Mucosa of gallbladder (tissue), 1 donor: ENCODE results near the gene METRNL. TPM values are rescaled to one million over a fixed set of nuclear protein-coding genes. Genes with fewer than 3 reads are reported as not detected.
"Not testable (repeated sequence)": the region's sequence is repeated elsewhere in the genome, so short reads cannot be mapped to it uniquely, and the experiment has no call there.

Experiments
- DNase-seq: peaks from one replicate; pipeline ENCODE4 v3.0.0-alpha.2; 2020; ENCODE audit warnings: low spot score
- total RNA-seq: library from RNA; stranded (reverse); gene quantifications from one replicate; pipeline ENCODE4 v1.2.1, GENCODE V29; 2021
- donor health status: DM: no; HTN: no; CAD: no.

METRNL gene
- total RNA-seq, 1 donor from 2014 or later: 45.8 TPM

DNA sequence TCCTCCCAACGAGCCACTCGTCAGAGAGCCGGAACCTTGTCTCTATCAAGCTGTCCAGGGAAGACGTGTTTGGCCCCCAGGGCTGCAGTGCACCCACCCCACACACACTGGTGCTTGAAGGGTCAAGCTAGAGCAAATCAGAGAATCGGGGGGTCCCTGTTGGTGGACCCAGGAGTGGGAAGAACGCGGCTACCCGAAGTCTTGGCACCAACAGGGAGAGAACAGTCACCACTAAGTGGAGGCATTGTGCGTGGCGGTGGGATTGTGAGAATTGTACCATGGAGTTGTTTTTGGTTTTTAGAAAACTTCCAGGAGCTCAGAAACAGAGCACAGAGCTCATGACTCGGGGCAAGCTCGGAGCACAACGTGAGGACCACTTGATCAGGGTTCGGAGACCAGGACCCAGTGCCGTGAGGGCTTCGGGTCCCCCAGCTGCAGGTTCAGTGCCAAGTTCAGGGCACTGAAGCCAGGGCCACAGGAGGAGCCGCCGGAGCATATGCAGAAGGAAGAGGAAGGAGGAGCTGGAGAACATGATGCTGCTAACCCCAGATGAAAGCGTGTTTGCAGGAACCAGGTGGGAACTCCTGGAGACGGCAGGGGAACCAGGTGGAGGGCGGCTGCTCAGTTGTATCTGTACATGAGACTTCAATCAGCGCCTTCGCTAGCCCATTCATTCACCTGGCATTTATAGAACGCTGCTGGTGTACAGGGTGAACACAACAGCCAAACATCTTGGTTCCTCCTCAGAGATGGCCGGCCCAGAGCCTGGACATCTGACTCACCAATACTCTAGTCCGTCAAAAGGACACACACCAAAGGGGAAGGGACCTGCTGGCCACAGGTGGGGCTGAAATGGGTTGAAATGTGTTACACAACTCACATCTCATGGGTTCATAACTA, 42.8 kb downstream of the METRNL start:
- DNase-seq: no peak

DNA sequence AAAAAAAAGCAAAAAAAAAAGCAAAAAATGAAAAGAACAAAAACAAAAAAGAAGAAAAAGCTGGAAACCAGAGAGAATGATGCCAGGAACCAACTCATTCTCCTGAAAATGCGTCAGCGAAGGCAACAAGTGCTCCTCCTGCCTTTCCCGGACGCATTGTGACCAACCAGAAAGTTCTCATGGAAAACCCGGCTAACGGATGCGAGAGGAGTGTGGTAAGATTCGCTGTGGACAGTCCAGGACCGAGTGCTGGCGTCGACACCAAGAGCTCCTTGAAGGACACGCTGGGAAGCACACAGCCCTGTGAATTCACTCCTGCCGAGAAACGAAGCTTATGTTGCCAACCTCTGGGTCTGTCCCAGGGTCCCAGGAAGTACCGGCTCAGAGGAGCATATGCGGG, 43.4 kb downstream of the METRNL start:
- DNase-seq: peak; percentile 8

DNA sequence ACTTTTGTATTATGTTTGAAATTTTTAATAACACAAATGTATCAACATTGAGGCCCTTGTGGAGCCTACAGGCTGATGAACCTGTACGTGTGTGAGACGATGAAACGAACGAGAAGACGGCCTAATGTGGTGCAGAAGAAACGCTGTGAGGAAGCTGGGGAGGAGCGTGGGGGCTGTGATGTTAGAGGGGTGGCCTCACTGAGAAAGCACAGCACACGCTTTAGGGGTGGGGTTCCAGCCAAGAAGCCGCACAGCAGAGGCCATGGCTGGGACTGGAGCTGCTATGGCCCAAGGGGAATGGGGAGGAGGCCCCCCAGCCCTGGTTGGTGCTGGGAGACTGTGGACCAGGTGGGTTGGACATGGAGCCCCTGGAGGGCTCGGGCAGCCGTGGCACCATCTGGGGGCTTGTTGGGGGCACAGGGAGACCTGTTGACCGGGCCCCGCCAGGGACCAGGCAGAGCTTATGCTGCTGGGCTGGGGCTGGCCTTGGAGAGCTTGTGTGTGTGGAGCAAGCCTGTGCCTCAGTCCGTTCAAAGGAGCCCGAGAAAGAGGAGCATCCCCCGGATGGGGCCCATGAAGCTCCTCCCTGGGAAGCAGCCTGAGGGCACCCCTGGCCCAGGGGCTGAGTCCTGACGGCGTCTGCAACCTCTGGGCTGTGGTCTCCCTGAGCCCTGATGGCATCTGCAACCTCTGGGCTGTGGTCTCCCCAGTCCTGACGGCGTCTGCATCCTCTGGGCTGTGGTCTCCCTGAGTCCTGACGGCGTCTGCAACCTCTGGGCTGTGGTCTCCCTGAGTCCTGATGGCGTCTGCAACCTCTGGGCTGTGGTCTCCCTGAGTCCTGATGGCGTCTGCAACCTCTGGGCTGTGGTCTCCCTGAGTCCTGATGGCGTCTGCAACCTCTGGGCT, 44.7 kb downstream of the METRNL start:
- no peak for DNase-seq

DNA sequence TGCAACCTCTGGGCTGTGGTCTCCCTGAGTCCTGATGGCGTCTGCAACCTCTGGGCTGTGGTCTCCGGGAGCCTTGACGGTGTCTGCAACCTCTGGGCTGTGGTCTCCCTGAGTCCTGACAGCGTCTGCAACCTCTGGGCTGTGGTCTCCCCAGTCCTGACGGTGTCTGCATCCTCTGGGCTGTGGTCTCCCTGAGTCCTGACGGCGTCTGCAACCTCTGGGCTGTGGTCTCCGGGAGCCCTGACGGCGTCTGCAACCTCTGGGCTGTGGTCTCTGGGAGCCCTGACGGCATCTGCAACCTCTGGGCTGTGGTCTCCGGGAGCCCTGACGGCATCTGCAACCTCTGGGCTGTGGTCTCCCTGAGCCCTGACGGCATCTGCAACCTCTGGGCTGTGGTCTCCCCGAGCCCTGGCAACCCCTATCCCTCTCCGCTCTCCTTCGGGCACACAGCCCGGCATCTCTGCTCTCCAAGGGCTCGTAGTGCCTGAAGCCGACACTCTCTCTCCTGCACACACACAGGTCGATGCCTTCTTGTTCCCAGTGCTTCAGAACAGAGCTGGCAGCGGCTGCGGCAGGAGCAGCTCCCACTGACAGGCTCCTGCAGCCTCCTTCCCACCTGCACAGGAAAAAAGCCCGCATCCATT, 45.6 kb downstream of the METRNL start:
- no peak for DNase-seq

DNA sequence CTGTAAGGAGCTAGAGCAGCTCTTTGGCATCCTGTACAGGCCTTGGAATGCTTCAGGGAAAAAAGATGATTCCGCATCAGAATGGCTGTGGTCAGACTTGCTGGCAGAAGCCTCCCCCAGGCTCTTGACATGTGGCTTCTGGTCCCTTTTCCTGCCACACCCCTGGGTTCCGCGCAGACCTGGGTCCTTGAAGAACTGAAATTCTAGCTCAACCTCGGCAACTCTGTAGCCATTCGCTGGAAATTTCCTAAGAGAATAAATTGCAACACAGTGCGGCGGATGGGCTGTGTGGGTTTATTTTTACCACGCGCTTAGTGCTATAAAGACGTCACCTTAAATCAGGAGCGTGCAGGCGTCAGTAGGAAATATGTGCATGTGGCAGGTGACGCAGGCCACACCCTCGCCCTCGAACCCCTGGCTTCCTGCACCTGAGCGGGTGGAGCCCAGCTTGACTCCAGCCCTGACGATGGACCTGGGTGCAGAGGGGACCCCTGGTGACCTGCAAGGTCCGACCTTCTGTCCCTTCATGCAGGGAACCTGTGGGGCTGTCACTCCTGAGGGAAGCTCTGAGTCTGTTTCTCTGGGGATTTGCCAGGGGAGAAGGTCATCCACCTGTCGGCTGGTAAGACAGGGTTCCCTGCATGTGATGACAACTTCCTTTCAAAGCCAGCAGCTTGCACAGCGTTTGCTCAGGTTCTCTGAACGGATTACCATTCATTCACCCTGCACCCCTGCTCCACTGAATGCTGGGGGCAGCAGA, 46.3 kb downstream of the METRNL start:
- no peak for DNase-seq

DNA sequence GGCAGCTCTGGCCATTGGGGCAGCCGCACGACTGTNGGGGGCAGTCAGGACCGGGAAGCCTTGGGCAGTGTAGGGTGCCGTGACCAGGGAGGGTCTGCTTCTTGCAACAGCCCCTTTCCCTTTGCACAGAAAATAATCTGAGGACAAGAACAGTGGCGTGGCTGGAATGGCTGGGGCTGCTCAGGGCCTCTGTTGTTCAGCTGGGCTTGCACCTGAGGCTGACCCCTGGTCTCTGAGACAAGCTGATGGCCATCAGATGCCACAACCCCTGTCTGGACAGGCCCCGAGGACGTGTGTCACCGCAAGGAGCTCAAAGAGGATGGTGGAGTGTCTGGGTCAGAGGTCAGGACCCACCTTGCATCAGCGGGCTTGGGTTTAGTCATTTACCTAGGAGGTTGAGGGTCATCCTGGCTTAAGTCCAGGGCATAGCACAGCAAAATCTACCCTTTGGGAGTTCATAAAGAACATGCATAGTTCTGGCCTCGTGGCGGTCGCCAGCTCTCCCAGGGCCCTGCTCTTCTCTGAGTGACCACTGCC, 46.9 kb downstream of the METRNL start:
- no peak for DNase-seq

DNA sequence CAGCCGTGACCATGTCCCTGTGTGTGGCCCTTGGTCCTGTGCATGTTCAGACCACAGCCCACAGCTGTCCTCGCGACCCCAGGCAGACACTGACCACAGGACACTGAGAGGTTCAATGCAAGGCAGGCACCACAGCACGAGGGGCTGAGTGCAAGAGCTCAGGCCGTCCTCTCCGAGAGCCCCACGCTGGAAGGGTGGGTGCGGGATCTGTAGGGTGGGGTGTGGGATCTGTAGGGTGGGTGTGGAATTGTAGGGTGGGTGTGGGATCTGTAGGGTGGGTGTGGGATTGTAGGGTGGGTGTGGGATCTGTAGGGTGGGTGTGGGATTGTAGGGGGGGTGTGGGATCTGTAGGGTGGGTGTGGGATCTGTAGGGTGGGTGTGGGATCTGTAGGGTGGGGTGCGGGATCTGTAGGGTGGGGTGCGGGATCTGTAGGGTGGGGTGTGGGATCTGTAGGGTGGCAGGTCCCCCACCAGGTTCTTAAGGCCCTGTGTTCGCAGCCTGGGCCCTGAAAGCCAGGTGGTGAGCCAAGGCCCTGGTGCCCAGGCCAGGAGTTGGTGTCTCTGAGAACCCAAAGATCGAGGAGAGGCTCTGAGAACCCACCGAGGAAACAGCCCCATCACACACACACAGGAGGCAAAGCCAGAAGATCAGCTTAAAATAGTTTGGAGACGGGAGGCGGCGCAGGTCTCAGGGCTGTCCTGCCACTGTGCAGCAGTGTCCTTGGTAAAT, 48.2 kb downstream of the METRNL start:
- DNase-seq: no peak

DNA sequence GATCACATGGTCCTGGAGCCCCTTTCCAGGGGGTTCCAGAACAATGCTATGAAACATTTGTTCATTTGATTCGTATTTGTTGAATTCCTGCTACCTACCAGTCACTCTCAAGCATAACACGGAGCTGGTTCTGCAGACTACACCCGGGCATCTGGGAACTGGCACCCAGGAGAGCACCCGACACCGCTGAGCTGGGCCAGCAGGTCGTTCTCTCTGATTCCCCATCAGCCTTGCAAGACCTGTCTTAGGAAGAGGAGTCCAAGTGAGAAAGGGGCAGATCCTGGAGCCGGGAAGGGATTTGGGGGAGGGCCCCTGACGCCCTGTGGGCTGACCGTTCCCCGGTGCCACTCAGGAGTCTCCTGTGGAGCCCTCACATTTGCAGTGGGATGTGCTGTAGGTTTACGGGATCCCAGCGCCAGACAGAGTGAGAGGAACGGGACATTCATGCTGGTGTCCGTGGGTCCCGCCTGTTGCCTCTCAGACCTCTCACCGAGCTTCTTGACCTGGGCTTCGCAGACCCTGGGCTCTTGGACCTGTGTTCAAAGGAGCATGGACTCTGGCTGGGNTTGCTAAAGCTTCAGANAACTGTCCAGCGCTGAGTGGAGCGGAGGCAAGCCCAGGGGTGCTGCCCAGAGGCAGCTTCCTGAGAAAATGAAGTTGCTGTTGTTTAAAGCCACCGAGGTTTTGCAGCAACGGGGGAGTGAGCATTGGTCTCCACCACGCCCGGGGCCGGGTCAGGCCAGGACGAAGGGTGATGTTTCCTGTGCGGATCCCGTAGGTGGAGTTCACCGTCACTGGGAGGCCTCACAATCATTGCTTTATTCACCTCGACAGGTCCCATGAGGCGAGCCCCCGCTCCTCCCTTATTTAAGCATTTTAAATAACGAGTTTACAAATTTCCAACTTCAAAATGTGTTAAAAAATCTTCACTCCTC, 49.2 kb downstream of the METRNL start:
- DNase-seq: no peak

DNA sequence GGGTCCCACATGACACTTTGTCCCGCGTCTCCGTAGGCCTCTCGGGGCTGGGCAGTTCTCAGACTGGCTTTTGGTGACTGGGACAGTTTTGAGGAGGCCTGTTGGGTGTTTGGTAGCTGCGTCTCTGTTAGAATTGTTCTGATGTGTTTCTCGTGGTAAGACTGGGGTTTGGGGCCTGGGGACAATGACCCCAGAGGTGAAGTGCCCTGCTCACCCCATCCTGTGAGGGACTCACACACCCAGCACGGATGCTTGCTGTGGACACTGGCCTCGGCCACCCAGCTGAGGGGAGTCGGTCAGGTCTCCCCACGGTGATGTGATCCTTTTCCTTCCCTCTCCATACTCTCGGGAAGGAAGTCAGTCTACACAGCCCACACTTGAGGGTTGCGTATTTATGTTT, 50.3 kb downstream of the METRNL start:
- no peak for DNase-seq

DNA sequence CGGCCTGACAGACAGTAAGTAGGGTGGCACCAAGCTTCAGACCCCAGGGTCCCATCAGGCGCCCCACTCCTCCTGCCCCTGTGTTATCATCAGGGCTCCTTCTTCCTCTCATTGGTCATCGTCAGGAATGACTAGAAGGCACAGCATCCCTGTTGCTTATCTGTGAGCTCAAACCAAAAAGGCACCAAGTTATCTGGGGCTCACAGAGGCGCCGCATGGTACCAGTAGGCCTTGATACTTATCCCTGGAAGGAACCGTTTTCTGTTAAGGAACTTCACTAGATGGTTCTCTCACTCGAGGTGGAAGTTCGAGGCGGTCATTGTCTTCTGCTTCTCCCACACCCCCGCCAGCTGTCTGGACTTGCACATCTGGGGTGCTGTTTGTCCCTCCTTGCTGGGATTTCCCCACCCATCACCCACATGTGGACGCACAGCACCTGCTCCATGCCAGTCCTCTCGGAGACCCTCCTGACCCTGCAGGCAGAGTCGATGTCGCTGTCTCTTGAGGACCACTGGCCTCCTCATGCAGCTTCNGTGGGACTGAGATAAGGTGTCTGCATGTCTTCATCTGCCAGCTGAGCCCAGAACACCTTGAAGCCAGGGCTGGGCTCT, 52.1 kb downstream of the METRNL start:
- no peak for DNase-seq

DNA sequence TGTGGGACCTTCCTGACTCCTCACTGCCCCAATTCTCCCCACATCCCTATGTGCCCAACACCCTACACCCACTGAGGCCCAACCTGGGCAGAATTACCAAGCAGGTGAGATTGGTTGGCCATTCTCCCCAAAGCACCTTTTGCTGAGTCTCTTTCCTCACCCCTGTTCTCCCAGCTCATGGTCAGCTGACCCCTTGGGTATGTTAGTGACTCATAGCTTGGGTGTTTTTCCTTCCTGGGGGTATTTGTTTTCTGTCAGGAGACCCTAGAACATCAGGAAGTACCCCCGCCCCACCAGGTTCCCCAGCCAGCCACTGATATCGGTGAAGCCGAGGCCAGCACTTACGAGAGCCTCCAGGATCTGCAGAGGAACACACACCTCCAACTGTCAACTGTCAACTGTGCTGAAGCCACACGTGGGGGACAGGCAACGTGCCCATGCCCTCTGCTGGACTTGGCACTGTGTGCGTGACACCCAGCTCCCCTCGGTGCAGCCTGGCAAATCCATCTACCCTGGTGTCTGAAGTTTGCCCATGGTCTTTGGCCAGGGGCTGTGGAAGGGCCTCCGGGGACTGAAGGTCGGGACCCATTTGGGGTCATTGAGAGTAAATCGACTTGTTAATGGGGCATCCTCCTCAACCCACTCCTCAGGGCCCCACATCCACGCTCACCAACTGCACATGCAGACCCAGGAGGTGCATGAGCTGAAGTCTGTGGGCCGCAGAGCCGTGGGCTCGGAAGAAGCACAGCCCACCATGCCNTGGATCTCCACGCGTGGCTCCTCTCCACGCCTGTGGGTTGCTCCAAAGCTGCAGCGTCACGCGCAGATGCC, 53.1 kb downstream of the METRNL start:
- no peak for DNase-seq

DNA sequence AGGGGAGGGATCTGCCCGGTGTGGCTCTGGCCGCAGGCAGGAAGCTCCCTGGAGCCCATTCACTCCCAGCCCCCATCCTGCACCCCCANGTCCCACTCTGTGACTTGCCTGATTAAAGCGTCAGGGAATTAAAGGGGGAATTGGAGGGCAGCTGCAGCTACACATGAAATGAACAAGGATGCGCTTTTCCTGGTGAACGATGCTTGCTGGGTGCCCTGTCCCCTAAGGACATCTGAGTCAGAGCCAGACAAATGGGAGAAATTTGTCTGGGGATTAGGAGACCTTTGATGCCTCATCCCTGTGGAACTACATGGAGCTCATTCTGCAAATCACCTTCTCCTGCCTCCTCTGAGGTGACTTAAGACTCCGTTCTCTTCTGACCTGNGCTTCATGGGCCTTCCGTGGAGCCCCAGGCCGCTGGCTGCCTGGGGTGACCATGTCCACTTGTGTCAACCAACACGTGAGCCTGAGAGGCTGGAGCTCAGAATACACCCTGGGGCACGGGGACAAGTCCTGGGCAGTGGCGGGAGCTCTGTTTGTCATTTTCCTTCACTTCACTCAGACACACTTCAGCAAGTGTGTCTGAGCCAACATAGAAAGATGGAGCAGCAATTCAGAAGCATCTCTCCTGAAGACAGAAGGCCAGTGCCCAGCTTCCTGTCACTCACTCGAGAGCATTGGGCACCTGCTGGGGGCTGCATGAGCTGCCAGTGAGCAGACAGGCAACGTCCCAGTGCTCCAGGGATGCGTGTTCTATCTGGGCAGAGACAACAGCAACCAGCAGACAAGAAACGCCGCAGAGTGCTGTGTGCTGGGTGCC, 54.1 kb downstream of the METRNL start:
- no peak for DNase-seq

DNA sequence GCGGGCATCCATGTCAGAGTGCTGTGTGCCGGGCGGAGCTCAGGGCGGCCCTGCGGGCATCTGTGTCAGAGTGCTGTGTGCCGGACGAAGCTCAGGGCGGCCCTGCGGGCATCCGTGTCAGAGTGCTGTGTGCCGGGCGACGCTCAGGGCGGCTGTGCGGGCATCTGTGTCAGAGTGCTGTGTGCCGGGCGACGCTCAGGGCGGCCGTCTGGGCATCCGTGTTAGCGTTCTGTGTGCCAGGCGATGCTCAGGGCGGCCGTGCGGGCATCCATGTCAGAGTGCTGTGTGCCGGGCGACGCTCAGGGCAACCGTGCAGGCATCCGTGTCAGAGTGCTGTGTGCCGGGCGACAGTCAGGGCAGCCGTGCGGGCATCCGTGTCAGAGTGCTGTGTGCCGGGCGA, 55.0 kb downstream of the METRNL start:
- not testable (repeated sequence) for DNase-seq

DNA sequence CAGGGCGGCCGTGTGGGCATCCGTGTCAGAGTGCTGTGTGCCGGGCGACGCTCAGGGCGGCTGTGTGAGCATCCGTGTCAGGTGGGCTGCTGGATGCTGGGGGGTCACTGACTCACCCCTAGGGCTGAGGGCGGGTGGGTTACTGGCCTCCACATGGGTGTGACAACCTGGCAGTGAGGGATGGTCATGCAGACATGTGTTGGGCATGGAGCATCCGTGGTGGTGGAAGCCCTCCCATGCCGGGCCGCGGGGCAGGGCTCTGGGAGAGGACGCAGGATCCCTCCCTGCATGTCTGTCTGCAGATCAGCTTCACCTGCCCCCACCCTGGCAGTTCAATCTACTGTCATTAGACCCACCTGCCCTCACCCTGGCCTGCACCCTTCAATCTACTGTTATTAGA, 56.3 kb downstream of the METRNL start:
- no peak for DNase-seq

DNA sequence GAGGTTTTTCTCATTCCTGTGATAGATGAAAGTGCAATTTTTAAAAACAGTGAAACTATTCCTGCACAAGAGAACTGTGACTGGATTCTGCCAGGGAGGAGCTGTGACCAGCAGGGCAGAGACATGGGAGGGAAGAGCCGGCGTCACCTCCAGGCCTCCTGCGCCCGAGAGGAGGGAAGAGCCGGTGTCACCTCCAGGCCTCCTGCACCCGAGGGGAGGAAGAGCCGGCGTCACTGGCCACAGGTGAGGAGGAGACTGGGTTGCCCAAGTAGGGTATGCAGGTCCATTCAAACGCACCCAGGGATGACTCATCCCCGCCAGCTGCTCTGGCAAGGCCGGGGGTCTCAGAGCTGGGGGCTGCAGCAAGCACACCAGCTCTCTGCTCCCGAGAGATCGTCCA, 56.7 kb downstream of the METRNL start:
- no peak for DNase-seq

DNA sequence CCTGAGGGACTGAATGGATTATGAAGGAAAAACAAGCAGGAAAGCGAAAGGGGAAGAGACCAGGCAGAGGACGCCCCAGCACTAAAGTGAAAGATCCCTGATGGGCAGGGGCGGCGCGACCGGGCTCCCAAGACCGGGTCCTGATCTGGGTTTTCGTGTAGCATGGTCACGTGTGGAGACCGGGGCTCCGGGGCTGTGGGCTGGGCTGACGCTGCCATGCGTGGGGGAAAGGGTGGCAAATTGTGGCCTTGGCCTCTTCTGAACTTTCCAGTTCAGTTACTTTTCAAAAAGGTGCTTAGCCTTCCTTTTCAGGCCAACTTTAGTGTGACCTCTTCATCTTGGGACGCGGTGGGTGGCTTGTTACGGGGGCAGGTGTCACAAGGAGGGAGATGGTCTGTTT, 57.5 kb downstream of the METRNL start:
- DNase-seq: no peak

DNA sequence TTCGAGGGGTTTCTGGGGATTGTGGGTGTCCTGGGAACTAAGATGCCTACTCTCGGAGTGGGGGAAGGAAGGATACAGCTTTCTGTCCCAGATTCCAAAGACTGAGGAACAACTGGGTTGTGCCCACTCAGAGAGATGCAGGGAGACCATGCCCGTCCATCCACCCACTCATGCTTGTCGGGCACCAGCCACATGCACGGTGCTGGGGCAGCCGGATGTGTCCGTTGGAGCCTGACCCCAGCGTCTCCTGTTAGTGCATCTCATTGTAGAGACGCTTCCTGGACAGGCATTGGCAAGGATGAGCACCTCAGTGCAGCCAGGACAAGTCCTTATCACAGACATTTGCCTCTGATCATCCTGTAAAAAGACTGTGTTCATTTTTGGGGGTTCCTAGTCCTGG, 58.1 kb downstream of the METRNL start:
- DNase-seq: no peak
